ENCODE measurements around the gene BRI3BP.
"Not testable (repeated sequence)": the region's sequence is repeated elsewhere in the genome, so short reads cannot be mapped to it uniquely, and the experiment has no call there.

BRI3BP gene

GRCh38 chr12:125068391-125068790 is 74.9 kb downstream of the BRI3BP start:
- DNase-seq (ENCODE audit: low read depth): no peak

GRCh38 chr12:125069616-125070015 is 76.2 kb downstream of the BRI3BP start:
- no peak for DNase-seq (ENCODE audit: low read depth)

- no peak for DNase-seq (ENCODE audit: low read depth)
Measured at GRCh38 chr12:125070112-125070511, 76.7 kb downstream of the BRI3BP start.

- DNase-seq (ENCODE audit: low read depth): no peak
Measured at GRCh38 chr12:125070661-125071390, 77.4 kb downstream of the BRI3BP start.

GRCh38 chr12:125071456-125071855 is 78.0 kb downstream of the BRI3BP start:
- DNase-seq (ENCODE audit: low read depth): no peak

GRCh38 chr12:125072496-125072895 is 79.1 kb downstream of the BRI3BP start:
- no peak for DNase-seq (ENCODE audit: low read depth)

- DNase-seq (ENCODE audit: low read depth): not testable (repeated sequence)
Measured at GRCh38 chr12:125074294-125074693, 80.8 kb downstream of the BRI3BP start.

- DNase-seq (ENCODE audit: low read depth): no peak
Measured at GRCh38 chr12:125076103-125076502, 82.7 kb downstream of the BRI3BP start.

- DNase-seq (ENCODE audit: low read depth): no peak
Measured at GRCh38 chr12:125079084-125079483, 85.6 kb downstream of the BRI3BP start.

- no peak for DNase-seq (ENCODE audit: low read depth)
Measured at GRCh38 chr12:125079648-125080645, 86.5 kb downstream of the BRI3BP start.

Data from stimulated activated CD8-positive, alpha-beta memory T cell treated with anti-CD3 and anti-CD28 coated beads, Interleukin-4, amount 100 ng/mL, for 24 hours (primary cell).